ENCODE data around the gene DMRT2. TPM values are rescaled to one million over a fixed set of nuclear protein-coding genes. Genes with fewer than 3 reads are reported as not detected.

DMRT2 gene
- total RNA-seq, 2 experiments from 2014 or later: 14.7 to 18.9 TPM

DNA sequence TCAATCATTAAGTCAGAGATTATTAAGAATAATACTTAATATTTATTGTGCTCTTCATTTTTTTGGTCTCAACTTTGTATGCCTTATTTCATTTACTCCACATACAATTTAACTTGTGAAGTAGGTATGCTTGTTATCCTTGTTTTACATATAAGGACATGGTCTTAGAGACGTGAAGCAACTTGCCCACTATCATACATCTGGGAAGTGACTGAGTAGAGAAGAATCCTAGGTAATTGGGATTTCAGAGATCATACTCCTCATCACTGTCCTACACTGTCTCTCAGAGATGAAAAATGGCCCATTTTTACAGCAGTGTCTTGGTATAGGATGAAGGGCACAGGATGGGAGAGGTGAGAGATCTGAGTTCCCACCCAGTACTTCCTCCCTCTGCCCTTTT lies 23.3 kb downstream of the DMRT2 start:
- DNase-seq (ENCODE audit: low spot score): no peak
- H3K36me3 ChIP-seq (ENCODE audit: insufficient read depth, low read length): no peaks in the 10 kb centered on the region
- peaks cover 11% of the 10 kb centered on the region for H3K4me1 ChIP-seq (ENCODE audit: insufficient read depth, low read length, poor library complexity, severe bottlenecking)
- intact Hi-C loops (cut with micrococcal nuclease; ENCODE audit: unreplicated experiment): no loop called here
- H3K27ac ChIP-seq (ENCODE audit: low read depth, low read length, poor library complexity, severe bottlenecking): no peak overlapping the region
- TF ChIP-seq, protein P1, sequence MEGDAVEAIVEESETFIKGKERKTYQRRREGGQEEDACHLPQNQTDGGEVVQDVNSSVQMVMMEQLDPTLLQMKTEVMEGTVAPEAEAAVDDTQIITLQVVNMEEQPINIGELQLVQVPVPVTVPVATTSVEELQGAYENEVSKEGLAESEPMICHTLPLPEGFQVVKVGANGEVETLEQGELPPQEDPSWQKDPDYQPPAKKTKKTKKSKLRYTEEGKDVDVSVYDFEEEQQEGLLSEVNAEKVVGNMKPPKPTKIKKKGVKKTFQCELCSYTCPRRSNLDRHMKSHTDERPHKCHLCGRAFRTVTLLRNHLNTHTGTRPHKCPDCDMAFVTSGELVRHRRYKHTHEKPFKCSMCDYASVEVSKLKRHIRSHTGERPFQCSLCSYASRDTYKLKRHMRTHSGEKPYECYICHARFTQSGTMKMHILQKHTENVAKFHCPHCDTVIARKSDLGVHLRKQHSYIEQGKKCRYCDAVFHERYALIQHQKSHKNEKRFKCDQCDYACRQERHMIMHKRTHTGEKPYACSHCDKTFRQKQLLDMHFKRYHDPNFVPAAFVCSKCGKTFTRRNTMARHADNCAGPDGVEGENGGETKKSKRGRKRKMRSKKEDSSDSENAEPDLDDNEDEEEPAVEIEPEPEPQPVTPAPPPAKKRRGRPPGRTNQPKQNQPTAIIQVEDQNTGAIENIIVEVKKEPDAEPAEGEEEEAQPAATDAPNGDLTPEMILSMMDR (conservative IDR thresholded peaks at IDR 0.05; ENCODE audit: low read length): no peak
- TF ChIP-seq EZH2phosphoT487 (IDR thresholded peaks at IDR 0.05; ENCODE audit: borderline replicate concordance, low read depth, low read length): no peak
- ChIA-PET POLR2A (interaction anchor here (0.7 to 1.0 kb wide), 2 partner anchors 10 to 39 kb away, joined by 3 read pairs; no protein-coding TSS in a partner anchor), CTCF (ENCODE audit: unreplicated experiment) (no interaction called here)
- H3K9me3 ChIP-seq (ENCODE audit: low read length): no peaks in the 10 kb centered on the region
- H3K4me2 ChIP-seq (ENCODE audit: low read length): no peak overlapping the region
- BruUV-seq (replicated peaks): no TSS peak
- no peaks in the 10 kb centered on the region for H3K9me2 ChIP-seq (ENCODE audit: insufficient read depth, low read length)
- H3K79me2 ChIP-seq (ENCODE audit: insufficient read depth, low read depth, low read length): no peaks in the 10 kb centered on the region
- no peak overlapping the region for H3K4me3 ChIP-seq (ENCODE audit: low read depth, low read length, poor library complexity, severe bottlenecking)
- H2AFZ ChIP-seq (ENCODE audit: low read length): no peak overlapping the region
- H4K20me1 ChIP-seq (ENCODE audit: insufficient read depth, low read length): no peaks in the 10 kb centered on the region

DNA sequence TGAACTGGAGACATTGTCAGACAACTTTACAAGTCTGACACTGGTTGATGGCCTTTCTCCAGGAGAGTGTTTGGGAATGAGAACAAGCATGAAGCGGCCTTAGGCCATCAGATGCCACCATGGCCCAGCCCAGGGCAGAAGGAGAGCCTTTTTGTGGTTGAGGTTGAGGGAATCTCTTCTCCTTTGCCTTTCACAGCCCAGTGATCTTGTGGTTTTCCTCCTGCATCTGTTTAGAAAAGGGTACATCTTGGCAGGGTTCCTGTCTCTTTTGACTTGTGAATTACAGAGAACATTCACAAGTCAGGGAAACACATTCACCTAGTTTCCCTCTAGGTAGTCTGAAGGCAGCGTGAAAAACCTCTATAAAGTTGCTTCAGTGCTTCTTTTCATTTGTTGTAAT lies 27.5 kb downstream of the DMRT2 start:
- H3K4me1 ChIP-seq (ENCODE audit: insufficient read depth, low read length, poor library complexity, severe bottlenecking): peaks cover 6% of the 10 kb centered on the region
- H4K20me1 ChIP-seq (ENCODE audit: insufficient read depth, low read length): no peaks in the 10 kb centered on the region
- no peak overlapping the region for H2AFZ ChIP-seq (ENCODE audit: low read length)
- no peak overlapping the region for H3K4me2 ChIP-seq (ENCODE audit: low read length)
- no peak overlapping the region for H3K27ac ChIP-seq (ENCODE audit: low read depth, low read length, poor library complexity, severe bottlenecking)
- H3K36me3 ChIP-seq (ENCODE audit: insufficient read depth, low read length): no peaks in the 10 kb centered on the region
- no peaks in the 10 kb centered on the region for H3K9me3 ChIP-seq (ENCODE audit: low read length)
- ChIA-PET POLR2A (no interaction called here), CTCF (ENCODE audit: unreplicated experiment) (interaction anchor here (1.5 kb wide), 1 partner anchor 72 kb away, joined by 3 read pairs; no protein-coding TSS in a partner anchor)
- no peak for DNase-seq (ENCODE audit: low spot score)
- H3K4me3 ChIP-seq (ENCODE audit: low read depth, low read length, poor library complexity, severe bottlenecking): no peak overlapping the region
- no TSS peak for BruUV-seq (replicated peaks)
- intact Hi-C loops (cut with micrococcal nuclease; ENCODE audit: unreplicated experiment): no loop called here
- no peaks in the 10 kb centered on the region for H3K9me2 ChIP-seq (ENCODE audit: insufficient read depth, low read length)
- H3K79me2 ChIP-seq (ENCODE audit: insufficient read depth, low read depth, low read length): no peaks in the 10 kb centered on the region
- no peak for TF ChIP-seq EZH2phosphoT487 (IDR thresholded peaks at IDR 0.05; ENCODE audit: borderline replicate concordance, low read depth, low read length)
- TF ChIP-seq, protein P1 (conservative IDR thresholded peaks at IDR 0.05; ENCODE audit: low read length): no peak

DNA sequence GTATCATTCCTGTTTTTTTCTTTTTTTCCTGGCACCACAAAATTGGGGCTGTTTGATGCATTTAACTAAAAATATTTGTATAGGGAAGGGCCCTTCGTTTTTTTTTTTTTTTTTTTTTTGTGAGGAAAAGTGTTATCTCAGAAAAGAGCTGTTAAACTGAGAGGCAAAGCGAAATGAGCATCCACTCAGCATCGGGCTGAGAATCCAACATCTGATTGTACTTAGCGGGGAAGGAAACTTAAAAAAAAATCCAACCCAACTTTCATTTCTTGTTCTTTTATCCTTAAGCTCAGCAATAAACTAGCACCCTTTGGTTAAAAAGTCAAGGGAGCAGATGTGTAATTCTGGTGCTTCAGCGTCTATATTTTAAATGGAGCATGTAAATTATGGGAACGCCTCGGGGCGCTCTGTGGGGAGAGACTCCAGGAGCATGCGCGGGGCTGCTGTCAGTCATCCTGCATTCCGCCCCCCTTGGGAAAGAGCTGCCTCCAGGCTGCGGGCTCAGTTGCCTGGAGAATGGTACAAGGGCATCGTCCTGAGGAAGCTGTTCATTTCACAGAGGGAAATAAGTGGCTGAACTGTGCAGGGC lies 33.3 kb downstream of the DMRT2 start:
- intact Hi-C loops (cut with micrococcal nuclease; ENCODE audit: unreplicated experiment): no loop called here

More for the DNA sequence above, 33.3 kb downstream of the DMRT2 start:
- Histone ChIP-seq H3K4me2 (ENCODE audit: low read length) (no peak overlapping the region), H4K20me1 (ENCODE audit: insufficient read depth, low read length) (no peaks in the 10 kb centered on the region), H3K4me3 (ENCODE audit: low read depth, low read length, poor library complexity, severe bottlenecking) (no peak overlapping the region), H3K27ac (ENCODE audit: low read depth, low read length, poor library complexity, severe bottlenecking) (no peak overlapping the region), H3K4me1 (ENCODE audit: insufficient read depth, low read length, poor library complexity, severe bottlenecking) (no peaks in the 10 kb centered on the region), H3K9me2 (ENCODE audit: insufficient read depth, low read length) (no peaks in the 10 kb centered on the region), H3K9me3 (ENCODE audit: low read length) (no peaks in the 10 kb centered on the region), H2AFZ (ENCODE audit: low read length) (no peak overlapping the region), H3K79me2 (ENCODE audit: insufficient read depth, low read depth, low read length) (no peaks in the 10 kb centered on the region), H3K36me3 (ENCODE audit: insufficient read depth, low read length) (no peaks in the 10 kb centered on the region)
- BruUV-seq (replicated peaks): no TSS peak
- no peak for DNase-seq (ENCODE audit: low spot score)
- POLR2A ChIA-PET: interaction anchor here (0.7 to 1.0 kb wide), 2 partner anchors 10 to 123 kb away, joined by 3 read pairs; no protein-coding TSS in a partner anchor
- no peak for TF ChIP-seq EZH2phosphoT487 (IDR thresholded peaks at IDR 0.05; ENCODE audit: borderline replicate concordance, low read depth, low read length)
- TF ChIP-seq, protein P1 (conservative IDR thresholded peaks at IDR 0.05; ENCODE audit: low read length): no peak
- CTCF ChIA-PET (ENCODE audit: unreplicated experiment): no interaction called here

Measured in OCI-LY7 (cell line).